GM21515 (cell line): ENCODE data around the gene ELP2.

ENCODE experiments used
- ATAC-seq: cut with Tn5 transposase; IDR thresholded peaks from one replicate; pipeline ENCODE4 v1.9.1; 2021; ENCODE audit not compliant: unreplicated experiment

ELP2 gene

DNA sequence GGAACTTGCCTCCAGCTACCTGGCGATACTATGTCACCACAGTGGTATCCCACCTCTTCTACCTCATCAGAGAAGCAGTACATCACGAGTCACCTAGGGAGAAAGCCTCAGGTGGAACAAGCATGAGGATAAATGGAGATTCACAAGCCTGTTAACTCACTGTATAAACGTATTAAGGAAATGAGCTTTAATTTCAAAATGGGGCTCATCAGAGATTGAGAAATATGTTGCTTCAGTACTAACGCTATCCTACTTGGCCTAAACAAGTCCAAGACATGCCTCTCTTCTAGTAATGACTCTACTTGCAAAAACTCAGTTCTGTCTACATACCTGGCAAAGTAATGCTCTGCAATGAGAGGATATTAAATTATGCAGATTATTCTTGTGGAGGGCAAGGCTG lies 4.9 kb upstream of the ELP2 start:
- no peak for ATAC-seq

- ATAC-seq, result no peak
These were observed 3.0 kb upstream of the ELP2 start for GRCh38 chr18:36126668-36127067.

DNA sequence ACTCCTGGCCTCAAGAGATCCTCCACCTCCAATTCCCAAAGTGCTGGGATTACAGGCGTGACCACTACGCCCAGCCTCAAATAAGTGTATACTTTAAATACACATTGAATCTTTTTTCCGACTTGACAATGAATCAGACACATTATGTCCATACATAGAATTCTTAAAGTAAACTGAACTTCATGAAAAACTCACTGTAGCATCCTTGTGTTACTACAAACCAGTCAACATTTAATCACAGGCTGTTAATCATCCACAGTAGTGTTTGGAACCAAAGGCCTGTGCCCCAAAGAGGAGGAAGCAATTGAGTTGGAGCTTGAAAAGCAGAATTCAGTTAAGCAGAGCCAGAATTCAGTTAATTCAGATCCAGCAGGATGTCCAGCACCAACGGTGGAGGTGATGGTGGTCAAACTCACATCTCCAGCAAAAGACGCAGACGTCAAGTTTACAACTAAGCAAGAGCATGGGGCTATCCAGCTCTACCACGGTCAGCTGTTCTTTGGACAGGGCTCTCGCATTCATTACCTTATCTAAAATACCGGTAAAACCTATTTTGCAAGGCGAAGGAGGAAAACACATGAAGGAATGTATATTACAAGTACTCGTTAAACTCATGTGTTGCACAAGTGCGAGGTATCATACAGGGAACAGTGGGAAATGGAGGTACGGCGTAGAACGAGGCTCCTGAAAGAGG lies 1.7 kb upstream of the ELP2 start:
- ATAC-seq, result no peak

GRCh38 chr18:36128530-36128870 lies 1.2 kb upstream of the ELP2 start:
- ATAC-seq, result no peak

GRCh38 chr18:36128907-36129299 lies 796 bp upstream of the ELP2 start:
- ATAC-seq, result peak; percentile 23

- peak; percentile 19 for ATAC-seq
These were observed 536 bp downstream of the ELP2 start for GRCh38 chr18:36130039-36130831.

DNA sequence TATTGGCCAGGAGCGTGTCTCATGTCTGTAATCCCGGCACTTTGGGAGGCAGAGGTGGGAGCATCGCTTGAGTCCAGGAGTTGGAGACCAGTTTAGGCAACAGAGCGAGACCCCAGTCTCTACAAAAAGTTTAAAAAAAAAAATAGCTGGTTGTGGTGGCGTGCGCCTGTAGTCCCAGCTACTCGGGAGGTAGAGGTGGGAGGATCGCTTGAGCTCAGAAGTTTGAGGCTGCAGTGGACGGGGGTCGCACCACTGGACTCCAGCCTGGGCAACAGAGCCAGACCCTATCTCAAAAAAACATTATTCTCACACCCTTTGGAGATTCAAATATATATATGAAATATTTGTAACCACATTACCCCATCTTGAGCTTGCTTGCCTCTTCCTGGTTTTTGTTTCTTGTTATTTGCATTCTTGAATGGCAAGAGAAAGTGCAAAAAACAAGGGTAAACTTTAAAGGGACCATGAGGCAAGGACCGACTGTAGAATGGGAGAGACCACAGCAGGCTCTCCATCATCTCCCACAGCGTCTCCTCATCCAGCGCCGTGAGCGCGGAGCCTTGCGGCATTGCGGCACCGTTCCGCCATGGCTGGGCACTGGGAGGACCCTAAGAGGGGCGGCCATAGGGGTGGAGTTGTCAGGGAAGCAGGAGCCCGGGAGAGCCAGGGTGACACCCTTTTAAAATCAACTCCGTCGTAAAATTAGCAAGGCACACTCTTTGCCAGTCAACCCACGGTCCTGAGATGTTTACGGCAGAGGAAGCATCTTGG lies 1.4 kb downstream of the ELP2 start:
- no peak for ATAC-seq

DNA sequence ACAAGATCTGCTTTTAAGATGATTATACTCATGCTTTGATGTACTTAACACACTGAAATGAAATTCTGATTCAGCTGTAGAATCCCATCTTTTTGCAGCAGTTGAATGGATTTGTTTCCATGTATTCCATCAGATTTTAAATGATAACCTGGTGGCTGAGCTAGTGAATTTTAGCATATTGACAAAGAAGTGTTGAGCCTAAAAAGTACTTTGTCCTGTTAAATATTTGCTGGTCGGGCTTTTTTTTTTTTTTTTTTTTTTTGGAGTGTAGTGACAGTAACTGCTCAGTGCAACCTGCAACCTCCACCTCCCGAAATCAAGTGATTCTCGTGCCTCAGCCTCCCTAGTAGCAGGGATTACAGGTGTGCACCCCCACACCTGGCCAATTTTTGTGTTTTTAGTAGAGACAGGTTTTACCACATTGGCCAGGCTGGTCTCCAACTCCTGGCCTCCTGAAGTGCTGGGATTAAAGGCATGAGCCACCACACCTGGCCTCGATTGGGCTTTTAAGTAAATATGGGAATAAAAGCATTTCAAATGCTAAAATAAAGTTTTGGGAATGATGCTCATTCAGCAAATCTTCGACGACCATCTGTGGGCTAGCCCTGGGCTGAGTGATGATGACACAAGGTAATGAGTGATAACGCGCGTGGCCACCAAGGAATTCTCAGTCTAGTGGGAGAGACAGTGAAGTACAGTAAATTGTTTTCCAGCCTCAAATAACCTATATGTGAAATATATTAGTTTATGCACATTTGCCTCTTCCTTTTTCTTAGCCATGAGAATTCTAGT lies 2.2 kb downstream of the ELP2 start:
- ATAC-seq, result no peak

- no peak for ATAC-seq
These were observed 3.1 kb downstream of the ELP2 start for GRCh38 chr18:36132756-36133155.

DNA sequence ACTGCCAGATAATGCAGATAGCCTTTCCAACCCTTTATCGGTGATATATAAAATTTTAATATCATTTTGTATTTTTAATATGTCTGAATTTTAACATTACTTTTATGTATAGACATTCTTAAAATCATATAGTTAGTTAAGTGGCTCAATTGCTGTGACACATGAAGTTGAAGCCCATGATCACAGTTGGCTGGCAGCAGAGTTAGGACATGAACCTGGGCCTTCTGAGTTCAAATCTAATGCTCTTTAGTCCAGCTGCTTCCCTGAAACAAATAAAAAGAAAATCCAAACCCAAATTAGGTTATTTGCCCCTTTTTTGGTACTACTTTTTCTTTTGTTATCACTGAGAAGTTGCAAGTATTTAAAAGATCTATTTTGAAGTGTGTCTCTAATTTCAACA lies 5.6 kb downstream of the ELP2 start:
- ATAC-seq, result no peak

DNA sequence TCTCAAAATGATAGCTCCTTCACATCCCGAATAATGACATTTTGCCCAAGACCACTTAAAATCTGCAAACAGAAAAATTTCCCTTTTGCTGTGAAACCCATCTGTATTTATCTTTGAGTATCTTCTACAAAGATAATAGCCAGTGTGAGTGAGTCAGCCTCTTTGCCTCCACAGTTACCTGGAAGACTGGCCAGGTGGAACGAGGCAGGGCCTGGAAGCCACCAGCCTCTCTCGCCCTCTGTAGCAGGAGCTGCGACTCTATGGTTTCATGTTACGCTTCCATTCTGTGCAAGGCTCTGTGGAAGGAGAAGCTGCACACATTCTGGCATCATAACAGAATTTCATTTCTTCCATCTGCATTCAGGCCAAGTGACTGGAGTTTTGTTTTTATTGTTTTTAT lies 9.5 kb downstream of the ELP2 start:
- no peak for ATAC-seq

DNA sequence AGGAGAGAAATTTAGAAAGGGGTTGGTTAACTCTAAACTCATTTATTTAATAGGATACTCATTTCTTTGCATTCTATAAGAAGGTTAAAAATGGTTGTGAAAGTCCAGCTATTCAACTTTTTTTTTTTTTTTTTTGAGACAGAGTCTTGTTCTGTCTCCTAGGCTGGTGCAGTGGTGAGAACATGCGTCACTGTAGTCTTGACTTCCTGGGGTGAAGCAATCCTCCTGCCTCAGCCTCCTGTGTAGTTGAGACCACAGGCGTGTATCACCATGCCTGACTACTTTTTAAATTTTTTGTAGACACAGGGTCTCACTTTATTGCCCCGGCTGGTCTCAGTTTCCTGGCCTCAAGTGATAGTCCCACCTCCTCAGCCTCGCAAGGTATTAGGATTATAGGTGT lies 11.9 kb downstream of the ELP2 start:
- no peak for ATAC-seq

- ATAC-seq, result no peak
These were observed 13.1 kb downstream of the ELP2 start for GRCh38 chr18:36142751-36143150.

DNA sequence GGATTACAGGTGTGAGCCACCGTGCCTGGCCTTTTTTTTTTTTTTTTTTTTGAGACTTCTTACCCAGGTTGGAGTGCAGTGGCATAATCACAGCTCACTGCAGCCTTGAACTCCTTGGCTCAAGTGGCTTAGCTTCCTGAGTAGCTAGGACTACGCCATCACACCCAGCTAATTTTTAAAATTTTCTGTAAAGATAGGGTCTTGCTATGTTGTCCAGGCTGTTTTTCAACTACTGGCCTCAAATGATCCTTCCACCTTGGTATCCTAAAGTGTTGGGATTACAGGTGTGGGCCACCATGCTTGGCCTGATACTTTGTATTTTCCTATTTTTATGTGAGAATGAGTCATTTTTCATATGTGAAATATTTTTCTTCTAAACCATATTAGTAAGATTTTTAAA lies 13.7 kb downstream of the ELP2 start:
- ATAC-seq, result no peak

DNA sequence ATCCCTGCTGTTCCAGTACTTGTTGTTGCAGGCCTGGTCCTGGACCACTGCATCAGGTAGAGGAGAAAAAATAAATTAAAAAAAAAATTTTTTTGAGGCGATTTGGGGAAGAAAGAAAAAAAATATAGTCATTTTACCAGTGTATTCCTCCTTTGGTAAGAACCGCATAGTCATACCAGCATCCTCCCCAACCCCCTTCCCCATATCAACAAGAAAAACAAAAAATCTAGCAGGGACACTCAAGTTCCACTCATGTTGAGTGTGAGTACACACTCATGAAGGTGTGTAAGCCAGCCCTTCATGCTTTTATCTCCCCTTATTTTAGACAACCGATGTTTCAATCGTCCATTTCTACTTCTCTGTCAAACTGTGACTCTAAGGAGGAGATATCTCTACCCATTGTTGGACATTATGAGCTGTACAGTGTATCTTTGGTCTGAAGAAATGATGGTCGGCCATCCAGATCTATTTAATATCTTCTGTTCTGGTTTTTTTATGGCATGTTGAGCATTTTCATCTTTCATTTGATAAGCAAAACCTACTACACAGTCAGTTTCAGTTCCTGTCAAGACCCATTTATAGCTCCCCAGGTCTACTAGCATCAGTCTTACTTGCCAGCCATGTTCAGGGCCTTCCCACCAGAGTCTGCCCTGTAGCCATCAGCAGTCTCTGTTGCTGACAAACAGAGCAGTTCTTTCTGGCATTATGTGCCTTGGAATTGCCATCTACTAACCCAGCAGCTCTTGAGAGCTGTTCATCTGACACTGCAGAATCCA lies 20.0 kb downstream of the ELP2 start:
- peak; percentile 96 for ATAC-seq

GRCh38 chr18:36152781-36153180 lies 23.1 kb downstream of the ELP2 start:
- no peak for ATAC-seq

DNA sequence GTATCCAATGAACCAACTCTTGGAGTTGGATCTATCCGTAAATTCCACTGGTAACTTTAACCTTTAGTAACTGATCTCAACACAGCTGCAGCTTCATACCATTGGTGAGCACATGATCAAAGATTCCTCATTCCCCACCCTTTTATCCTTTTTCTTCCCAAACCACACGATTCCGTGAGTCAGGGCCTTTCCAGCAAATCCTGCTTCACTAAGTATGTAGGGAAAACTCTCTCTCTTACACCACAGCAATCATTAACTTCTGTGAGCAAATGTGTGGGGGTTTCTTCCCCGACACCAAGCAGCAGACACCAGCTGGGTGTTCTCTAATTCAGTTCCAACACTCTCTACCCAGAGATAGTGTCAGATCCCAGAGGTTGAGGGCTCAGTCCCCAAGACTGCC lies 23.5 kb downstream of the ELP2 start:
- ATAC-seq, result no peak

DNA sequence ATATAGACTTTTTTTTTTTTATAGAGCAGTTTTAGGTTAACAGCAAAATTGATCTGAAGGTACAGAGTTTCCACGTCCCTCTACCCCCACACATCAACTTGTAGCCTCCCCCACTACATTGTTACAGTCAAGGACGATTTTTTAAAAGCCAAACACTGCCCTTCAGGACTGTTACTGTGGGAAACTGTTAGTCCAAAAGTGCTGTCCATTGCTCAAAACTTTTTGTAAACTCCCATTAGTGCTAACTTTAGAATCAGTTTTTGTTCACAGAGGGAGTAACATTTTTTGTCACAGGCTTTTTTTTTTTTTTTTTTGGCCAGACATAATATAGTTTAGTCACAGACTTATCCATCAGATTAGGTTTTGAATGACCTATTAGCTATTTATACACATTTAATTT lies 24.1 kb downstream of the ELP2 start:
- ATAC-seq, result no peak

DNA sequence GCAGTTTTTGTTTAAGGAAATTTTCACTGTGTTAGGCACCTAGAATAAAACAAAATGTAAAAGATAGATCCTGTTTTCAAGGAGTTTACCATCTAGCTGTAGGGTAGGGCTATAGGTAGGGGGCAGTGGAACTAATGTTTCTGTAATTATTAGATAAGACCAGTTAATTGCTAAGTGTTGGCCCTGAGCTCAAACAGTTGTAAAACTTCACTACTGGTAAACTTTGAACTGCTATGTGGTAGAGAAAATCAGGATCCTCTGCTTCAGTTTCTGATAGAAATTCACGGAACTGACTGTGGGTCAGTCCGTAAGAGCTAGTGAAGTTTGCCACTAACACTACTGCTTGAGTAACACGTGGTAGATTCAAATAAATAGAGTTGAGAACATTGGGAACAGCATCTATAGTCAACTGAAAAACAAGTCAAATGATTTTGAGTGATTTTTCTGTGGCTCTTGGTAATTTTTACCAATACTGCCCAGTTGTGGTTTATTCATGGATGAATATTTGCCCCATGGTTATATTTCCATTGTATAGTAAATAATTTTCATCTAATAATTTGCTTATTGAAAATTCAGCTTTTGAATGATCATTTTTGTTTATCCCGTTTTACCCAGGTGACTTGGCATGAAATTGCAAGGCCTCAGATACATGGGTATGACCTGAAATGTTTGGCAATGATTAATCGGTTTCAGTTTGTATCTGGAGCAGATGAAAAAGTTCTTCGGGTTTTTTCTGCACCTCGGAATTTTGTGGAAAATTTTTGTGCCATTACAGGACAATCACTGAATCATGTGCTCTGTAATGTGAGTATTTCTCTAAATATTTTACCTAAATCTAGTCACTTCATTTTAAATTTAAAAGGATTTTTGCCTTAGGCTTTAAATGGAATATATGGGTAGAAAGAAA lies 26.4 kb downstream of the ELP2 start:
- ATAC-seq, result no peak
